Measurements from ENCODE around the gene AKAP13. TPM values are rescaled to one million over a fixed set of nuclear protein-coding genes. Genes with fewer than 3 reads are reported as not detected.

AKAP13 gene
- total RNA-seq, 1 donor from 2014 or later: 443 TPM

- Histone ChIP-seq H3K27me3 (ENCODE audit: low read depth) (no peaks in the 10 kb centered on the region), H3K4me3 (peak overlapping the region; percentile 44), H3K36me3 (peaks cover 75% of the 10 kb centered on the region), H3K9me3 (no peaks in the 10 kb centered on the region), H3K27ac (peak overlapping the region; percentile 75), H3K4me1 (peaks cover 64% of the 10 kb centered on the region)
- TF ChIP-seq, protein P1, sequence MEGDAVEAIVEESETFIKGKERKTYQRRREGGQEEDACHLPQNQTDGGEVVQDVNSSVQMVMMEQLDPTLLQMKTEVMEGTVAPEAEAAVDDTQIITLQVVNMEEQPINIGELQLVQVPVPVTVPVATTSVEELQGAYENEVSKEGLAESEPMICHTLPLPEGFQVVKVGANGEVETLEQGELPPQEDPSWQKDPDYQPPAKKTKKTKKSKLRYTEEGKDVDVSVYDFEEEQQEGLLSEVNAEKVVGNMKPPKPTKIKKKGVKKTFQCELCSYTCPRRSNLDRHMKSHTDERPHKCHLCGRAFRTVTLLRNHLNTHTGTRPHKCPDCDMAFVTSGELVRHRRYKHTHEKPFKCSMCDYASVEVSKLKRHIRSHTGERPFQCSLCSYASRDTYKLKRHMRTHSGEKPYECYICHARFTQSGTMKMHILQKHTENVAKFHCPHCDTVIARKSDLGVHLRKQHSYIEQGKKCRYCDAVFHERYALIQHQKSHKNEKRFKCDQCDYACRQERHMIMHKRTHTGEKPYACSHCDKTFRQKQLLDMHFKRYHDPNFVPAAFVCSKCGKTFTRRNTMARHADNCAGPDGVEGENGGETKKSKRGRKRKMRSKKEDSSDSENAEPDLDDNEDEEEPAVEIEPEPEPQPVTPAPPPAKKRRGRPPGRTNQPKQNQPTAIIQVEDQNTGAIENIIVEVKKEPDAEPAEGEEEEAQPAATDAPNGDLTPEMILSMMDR (IDR thresholded peaks at IDR 0.05): no peak
- ATAC-seq (peak; percentile 16 to 21), DNase-seq (no peak)
- intact Hi-C loops (cut with DNase I): no loop called here
These were observed 310.3 kb downstream of the AKAP13 start for GRCh38 chr15:85690561-85691231.

DNA sequence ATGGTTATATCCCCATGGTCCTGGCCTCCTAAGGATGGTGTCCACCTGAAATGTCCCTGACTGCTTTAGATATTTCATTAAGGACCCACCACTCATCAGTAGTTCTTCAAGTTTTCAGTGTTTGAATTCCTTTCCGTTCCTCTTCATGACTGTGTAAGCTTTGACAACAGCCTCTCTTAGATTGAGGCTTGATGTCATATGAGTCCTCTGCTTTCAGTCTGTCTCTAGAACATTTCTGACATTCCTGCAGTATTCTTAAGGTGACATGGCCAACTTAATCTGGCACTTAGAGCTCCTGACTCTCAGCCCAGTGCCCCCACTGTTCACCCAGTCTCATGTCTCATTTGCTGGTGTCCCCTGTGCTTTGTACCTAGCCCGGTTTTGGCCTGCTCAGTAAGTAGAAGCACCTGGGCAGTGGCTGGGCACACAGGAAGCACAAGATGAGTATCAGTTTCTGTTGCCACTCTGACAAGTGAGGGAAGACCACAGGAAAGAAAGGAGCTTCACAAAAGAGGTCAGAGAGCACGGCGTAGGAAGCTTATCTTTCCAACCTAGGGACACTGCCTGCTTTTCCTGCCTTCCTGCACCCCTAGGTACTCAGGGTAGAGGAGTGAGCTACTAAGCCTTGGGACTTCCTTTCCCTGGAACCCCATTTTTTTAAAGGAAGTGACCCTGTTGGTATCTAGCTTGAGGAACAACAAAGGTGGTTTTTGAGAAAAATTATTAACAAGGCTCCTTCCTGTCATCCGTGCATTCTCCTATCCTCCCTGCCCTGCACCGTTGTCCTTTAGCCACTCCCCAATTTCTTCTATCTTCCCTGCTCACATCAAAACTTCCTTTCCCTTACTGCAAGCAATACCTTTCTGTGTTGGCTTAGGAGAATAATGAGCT lies 311.2 kb downstream of the AKAP13 start:
- H3K36me3 ChIP-seq: peaks cover 75% of the 10 kb centered on the region
- H3K27me3 ChIP-seq (ENCODE audit: low read depth): no peaks in the 10 kb centered on the region
- no peak for DNase-seq
- H3K27ac ChIP-seq: peak overlapping the region; percentile 75
- peak overlapping the region; percentile 15 for H3K4me3 ChIP-seq
- ATAC-seq: peak; percentile 41 to 66
- H3K4me1 ChIP-seq: peaks cover 64% of the 10 kb centered on the region
- TF ChIP-seq, protein P1 (IDR thresholded peaks at IDR 0.05): no peak
- H3K9me3 ChIP-seq: no peaks in the 10 kb centered on the region
- intact Hi-C loops (cut with DNase I): no loop called here

DNA sequence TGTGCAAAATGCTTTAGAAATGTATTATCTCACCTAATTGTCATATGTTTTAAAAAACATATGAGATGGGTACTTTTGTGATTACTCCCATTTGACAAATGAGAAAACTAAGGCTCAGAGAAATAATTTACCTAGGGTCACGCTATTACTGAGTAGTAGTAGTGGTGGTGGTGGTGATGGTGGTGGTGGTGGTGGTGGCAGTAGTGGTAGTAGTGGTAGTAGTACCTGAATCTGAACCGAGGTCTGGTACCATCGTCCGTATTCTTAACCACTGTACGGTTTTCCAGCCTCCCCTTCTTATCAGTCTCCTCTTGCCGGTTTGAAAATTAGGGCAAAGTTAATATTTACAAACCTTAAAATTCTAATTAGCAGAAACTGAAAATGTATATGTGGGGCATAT lies 311.9 kb downstream of the AKAP13 start:
- Histone ChIP-seq H3K9me3 (no peaks in the 10 kb centered on the region), H3K27me3 (ENCODE audit: low read depth) (no peaks in the 10 kb centered on the region), H3K27ac (peak overlapping the region; percentile 75), H3K4me3 (no peak overlapping the region), H3K36me3 (peaks cover 75% of the 10 kb centered on the region), H3K4me1 (peaks cover 57% of the 10 kb centered on the region)
- DNase-seq (no peak), ATAC-seq (no peak)
- intact Hi-C loops (cut with DNase I): no loop called here
- TF ChIP-seq, protein P1 (IDR thresholded peaks at IDR 0.05): no peak

DNA sequence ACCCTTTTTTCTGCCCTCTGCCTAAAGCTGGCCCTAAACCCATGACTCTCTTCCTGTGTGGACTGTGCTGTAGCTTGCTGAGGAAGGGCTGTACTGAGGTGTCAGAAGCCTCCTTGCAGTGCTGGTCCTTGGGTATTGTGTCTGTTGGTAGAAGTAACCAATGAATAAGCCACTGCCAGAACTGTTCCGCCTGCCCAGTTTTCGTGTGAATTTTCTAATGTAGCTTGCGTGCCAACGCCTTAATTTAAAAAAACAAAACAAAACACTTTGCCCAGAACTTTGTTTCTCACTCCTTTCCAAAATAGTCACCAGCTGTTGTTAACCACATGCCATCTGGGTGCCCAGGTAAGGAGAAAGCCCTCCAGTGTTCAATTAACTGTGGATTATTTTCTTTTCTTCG lies 312.5 kb downstream of the AKAP13 start:
- DNase-seq (no peak), ATAC-seq (peak; percentile 25 to 52)
- no peaks in the 10 kb centered on the region for H3K27me3 ChIP-seq (ENCODE audit: low read depth)
- H3K36me3 ChIP-seq: peaks cover 75% of the 10 kb centered on the region
- TF ChIP-seq, protein P1 (IDR thresholded peaks at IDR 0.05): no peak
- no peak overlapping the region for H3K4me3 ChIP-seq
- H3K4me1 ChIP-seq: peaks cover 51% of the 10 kb centered on the region
- intact Hi-C loops (cut with DNase I): no loop called here
- H3K27ac ChIP-seq: peak overlapping the region; percentile 37
- H3K9me3 ChIP-seq: no peaks in the 10 kb centered on the region

DNA sequence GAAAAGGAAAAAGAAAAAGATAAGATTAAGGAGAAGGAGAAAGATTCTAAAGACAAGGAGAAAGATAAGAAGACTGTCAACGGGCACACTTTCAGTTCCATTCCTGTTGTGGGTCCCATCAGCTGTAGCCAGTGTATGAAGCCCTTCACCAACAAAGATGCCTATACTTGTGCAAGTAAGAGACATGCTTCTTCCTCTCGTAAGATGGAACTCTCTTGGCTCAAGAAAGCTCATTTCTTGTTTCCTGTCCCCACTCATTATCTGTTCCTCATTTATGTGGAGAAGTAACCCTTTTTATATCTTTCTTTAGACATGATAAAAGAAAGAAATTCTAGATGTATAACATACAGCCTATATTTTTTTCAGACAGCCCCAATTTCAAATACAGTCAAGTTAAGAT lies 312.9 kb downstream of the AKAP13 start:
- Histone ChIP-seq H3K9me3 (no peaks in the 10 kb centered on the region), H3K27ac (peak overlapping the region; percentile 37), H3K27me3 (ENCODE audit: low read depth) (no peaks in the 10 kb centered on the region), H3K36me3 (peaks cover 77% of the 10 kb centered on the region), H3K4me3 (no peak overlapping the region), H3K4me1 (peaks cover 47% of the 10 kb centered on the region)
- ATAC-seq (no peak), DNase-seq (no peak)
- intact Hi-C loops (cut with DNase I): no loop called here
- TF ChIP-seq, protein P1 (IDR thresholded peaks at IDR 0.05): no peak
